Measurements from ENCODE around the gene RPP25L. TPM values are rescaled to one million over a fixed set of nuclear protein-coding genes. Genes with fewer than 3 reads are reported as not detected.

RPP25L gene
- polyA plus RNA-seq, 3 donors = 20.1 to 42.3 (median 39.4) TPM

DNA sequence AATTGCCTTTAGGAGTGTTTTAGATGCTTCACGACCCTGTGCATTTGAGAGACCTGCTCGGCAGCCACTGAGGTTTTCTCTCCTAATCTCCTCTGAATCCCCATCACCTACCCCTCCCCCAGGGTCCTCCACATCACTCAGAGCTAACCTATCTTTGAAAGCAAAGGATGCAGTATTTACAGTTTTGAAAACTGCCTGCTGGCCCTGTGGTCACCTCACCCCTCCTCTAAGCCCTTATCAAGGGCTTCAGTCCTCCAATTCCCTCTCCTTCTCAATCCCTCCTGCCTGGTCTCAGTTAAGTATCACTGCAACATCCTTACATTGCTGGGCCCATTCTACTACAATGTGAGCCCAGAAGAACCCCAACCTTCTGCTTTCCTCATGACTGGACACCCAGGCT lies 4.6 kb downstream of the RPP25L start:
- no peaks in the 10 kb centered on the region for H4K20me1 ChIP-seq (ENCODE audit: insufficient read depth, low read length)
- H3K27ac Mint-ChIP-seq = no peak overlapping the region
- H3K27me3 Mint-ChIP-seq (ENCODE audit: low read depth in 3 of 3) = peaks cover 6 to 7% (median 7%) of the 10 kb centered on the region in 3 donors
- peaks cover 15 to 20% of the 10 kb centered on the region in 2 donors for H3K4me1 ChIP-seq (ENCODE audit: control insufficient read depth in 1 of 2, insufficient read depth in 2 of 2, low read length in 2 of 2)
- peaks cover 0 to 3% (median 0%) of the 10 kb centered on the region in 7 donors for H3K9me3 Mint-ChIP-seq
- no peaks in the 10 kb centered on the region for H3K9me3 ChIP-seq (replicated peaks in 1 of 2; ENCODE audit: control insufficient read depth in 1 of 2, insufficient read depth in 1 of 2, low read length in 2 of 2)
- no peak overlapping the region for H3K4me2 ChIP-seq (replicated peaks; ENCODE audit: extremely low read depth, low read length, poor library complexity, severe bottlenecking)
- H3K9ac ChIP-seq (ENCODE audit: insufficient read depth, low read length, poor library complexity, severe bottlenecking) = no peak overlapping the region
- DNase-seq = no peak
- H3K4me1 Mint-ChIP-seq = peaks cover 17% of the 10 kb centered on the region
- H3K4me3 Mint-ChIP-seq = no peak overlapping the region
- no peaks in the 10 kb centered on the region for H3K36me3 Mint-ChIP-seq
- intact Hi-C loops (cut with micrococcal nuclease) = no loop called here
- TF ChIP-seq, protein P1, sequence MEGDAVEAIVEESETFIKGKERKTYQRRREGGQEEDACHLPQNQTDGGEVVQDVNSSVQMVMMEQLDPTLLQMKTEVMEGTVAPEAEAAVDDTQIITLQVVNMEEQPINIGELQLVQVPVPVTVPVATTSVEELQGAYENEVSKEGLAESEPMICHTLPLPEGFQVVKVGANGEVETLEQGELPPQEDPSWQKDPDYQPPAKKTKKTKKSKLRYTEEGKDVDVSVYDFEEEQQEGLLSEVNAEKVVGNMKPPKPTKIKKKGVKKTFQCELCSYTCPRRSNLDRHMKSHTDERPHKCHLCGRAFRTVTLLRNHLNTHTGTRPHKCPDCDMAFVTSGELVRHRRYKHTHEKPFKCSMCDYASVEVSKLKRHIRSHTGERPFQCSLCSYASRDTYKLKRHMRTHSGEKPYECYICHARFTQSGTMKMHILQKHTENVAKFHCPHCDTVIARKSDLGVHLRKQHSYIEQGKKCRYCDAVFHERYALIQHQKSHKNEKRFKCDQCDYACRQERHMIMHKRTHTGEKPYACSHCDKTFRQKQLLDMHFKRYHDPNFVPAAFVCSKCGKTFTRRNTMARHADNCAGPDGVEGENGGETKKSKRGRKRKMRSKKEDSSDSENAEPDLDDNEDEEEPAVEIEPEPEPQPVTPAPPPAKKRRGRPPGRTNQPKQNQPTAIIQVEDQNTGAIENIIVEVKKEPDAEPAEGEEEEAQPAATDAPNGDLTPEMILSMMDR (IDR thresholded peaks at IDR 0.05) = no peak
- peaks cover 13% of the 10 kb centered on the region for H3K79me2 ChIP-seq (ENCODE audit: insufficient read depth, low read length)
- H3K36me3 ChIP-seq (replicated peaks in 1 of 2; ENCODE audit: control insufficient read depth in 1 of 2, insufficient read depth in 2 of 2, low read length in 2 of 2) = no peaks in the 10 kb centered on the region
- no peak overlapping the region for H3K27ac ChIP-seq (ENCODE audit: low read depth in 1 of 2, low read length in 2 of 2)
- 80% methylated on average over 1 of the region's 2 CpGs for whole genome bisulfite sequencing (ENCODE audit: insufficient coverage)
- H3K4me3 ChIP-seq (replicated peaks in 1 of 3; ENCODE audit: low read depth in 2 of 3, low read length in 3 of 3) = no peak overlapping the region
- no peak overlapping the region for H2AFZ ChIP-seq (ENCODE audit: insufficient read depth, low read depth, low read length, poor library complexity, severe bottlenecking)
- peaks cover 0 to 2% of the 10 kb centered on the region in 2 donors for H3K27me3 ChIP-seq (ENCODE audit: control insufficient read depth in 2 of 2, insufficient read depth in 2 of 2, low read length in 2 of 2)

DNA sequence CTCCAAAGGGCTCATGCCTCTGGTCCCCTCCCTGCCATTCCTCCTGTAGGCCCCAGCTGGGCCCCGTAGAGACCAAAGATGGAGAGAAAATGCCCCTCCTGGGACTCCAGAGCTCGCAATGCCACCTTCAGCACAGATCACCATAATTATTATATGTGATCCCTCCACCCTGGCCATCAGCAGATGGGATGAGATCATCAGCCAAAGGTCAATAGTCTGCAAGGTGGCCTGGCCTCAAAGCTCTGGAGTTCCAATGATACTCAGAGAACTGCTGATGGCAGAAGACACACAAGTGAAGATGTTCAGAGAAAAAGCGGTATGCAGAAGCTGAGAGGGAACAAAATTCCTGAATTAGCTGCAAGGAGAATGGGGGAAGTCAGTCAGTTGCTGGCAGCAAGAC lies 5.0 kb downstream of the RPP25L start:
- WGBS (ENCODE audit: insufficient coverage) = 100% methylated on average over 1 of the region's 3 CpGs
- Histone ChIP-seq H3K4me2 (replicated peaks; ENCODE audit: extremely low read depth, low read length, poor library complexity, severe bottlenecking) (no peak overlapping the region), H3K4me1 (ENCODE audit: control insufficient read depth in 1 of 2, insufficient read depth in 2 of 2, low read length in 2 of 2) (peaks cover 13 to 17% of the 10 kb centered on the region in 2 donors), H3K9me3 (replicated peaks in 1 of 2; ENCODE audit: control insufficient read depth in 1 of 2, insufficient read depth in 1 of 2, low read length in 2 of 2) (no peaks in the 10 kb centered on the region), H3K27ac (ENCODE audit: low read depth in 1 of 2, low read length in 2 of 2) (no peak overlapping the region), H4K20me1 (ENCODE audit: insufficient read depth, low read length) (no peaks in the 10 kb centered on the region), H3K4me3 (replicated peaks in 1 of 3; ENCODE audit: low read depth in 2 of 3, low read length in 3 of 3) (no peak overlapping the region), H3K36me3 (replicated peaks in 1 of 2; ENCODE audit: control insufficient read depth in 1 of 2, insufficient read depth in 2 of 2, low read length in 2 of 2) (no peaks in the 10 kb centered on the region), H3K9ac (ENCODE audit: insufficient read depth, low read length, poor library complexity, severe bottlenecking) (no peak overlapping the region), H3K27me3 (ENCODE audit: control insufficient read depth in 2 of 2, insufficient read depth in 2 of 2, low read length in 2 of 2) (peaks cover 0 to 2% of the 10 kb centered on the region in 2 donors), H2AFZ (ENCODE audit: insufficient read depth, low read depth, low read length, poor library complexity, severe bottlenecking) (no peak overlapping the region), H3K79me2 (ENCODE audit: insufficient read depth, low read length) (peaks cover 13% of the 10 kb centered on the region)
- DNase-seq = no peak
- TF ChIP-seq, protein P1 (IDR thresholded peaks at IDR 0.05) = no peak
- no peak overlapping the region for H3K27ac Mint-ChIP-seq
- H3K27me3 Mint-ChIP-seq (ENCODE audit: low read depth in 3 of 3) = peaks cover 6 to 7% (median 7%) of the 10 kb centered on the region in 3 donors
- no peak overlapping the region for H3K4me3 Mint-ChIP-seq
- H3K9me3 Mint-ChIP-seq = peaks cover 0 to 3% (median 0%) of the 10 kb centered on the region in 7 donors
- intact Hi-C loops (cut with micrococcal nuclease) = no loop called here
- no peaks in the 10 kb centered on the region for H3K36me3 Mint-ChIP-seq
- H3K4me1 Mint-ChIP-seq = peaks cover 14% of the 10 kb centered on the region
